GM23248 (cell line): ENCODE measurements around the gene SLC25A11.

Experiments used
- EZH2 ChIP-seq: fragments of 200-600 bp; sonication (generic); IDR thresholded peaks from 2 replicates; pipeline ENCODE4 v1.6.1; 2018; ENCODE audit warnings: antibody characterized with exemption, mild to moderate bottlenecking; ENCODE audit not compliant: insufficient read depth, poor library complexity, severe bottlenecking
- EZH2phosphoT487 ChIP-seq: fragments of 200-600 bp; sonication (generic); IDR thresholded peaks from 2 replicates; pipeline ENCODE4 v1.6.1; 2018; ENCODE audit warnings: antibody characterized with exemption, moderate library complexity, mild to moderate bottlenecking, low read depth; ENCODE audit not compliant: insufficient read depth

GRCh38 chr17:4893272-4893671, 46.6 kb downstream of the SLC25A11 start:
- TF ChIP-seq EZH2, result no peak
- no peak for TF ChIP-seq EZH2phosphoT487
